Activated CD8-positive, alpha-beta memory T cell treated with anti-CD3 and anti-CD28 coated beads for 4 hours (primary cell): ENCODE results near the gene ESM1.

ENCODE experiments used
- DNase-seq, 2 donors: peaks; one replicate each; pipeline ENCODE4 v3.0.0-alpha.2; 2020; ENCODE audit warnings: low read depth in 2 of 2

The ESM1 gene

DNA sequence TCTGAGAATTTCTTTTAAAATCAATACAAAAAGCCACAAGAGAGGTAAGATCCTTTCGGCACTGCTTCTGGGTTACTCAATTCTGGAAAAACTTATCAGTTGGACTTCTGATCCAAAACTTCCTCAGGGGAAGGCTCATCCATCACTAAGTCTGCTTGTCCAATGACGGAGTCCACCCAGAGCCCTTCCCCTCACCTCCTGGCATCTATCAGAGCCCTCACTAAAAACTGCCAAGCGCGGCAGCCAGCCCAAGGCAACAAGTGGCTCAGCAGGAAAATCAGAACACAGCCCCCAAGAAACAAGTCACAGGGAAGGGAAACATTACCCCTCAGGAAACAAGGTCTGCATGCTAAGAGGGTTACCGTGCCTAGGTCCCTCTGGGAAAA, 869 bp upstream of the ESM1 start:
- no peak for DNase-seq

DNA sequence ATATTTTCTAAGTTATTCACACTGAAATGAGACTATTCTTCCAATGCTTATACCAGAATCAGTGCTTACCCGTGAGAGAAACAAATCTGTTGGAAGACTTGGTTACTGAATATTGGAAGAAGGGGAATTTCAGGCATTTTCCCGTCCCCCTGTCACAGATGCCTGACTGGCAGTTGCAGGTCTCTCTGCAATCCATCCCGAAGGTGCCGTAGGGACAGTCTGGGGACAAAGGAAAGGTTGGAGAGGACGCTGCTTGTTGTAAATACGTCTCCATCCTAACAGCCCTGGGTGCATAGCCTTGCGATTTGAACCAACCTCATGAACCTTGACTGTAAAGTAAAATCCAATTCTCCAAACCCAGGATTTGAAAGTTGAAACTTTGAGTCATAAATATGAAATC, 3.5 kb downstream of the ESM1 start:
- DNase-seq: no peak

DNA sequence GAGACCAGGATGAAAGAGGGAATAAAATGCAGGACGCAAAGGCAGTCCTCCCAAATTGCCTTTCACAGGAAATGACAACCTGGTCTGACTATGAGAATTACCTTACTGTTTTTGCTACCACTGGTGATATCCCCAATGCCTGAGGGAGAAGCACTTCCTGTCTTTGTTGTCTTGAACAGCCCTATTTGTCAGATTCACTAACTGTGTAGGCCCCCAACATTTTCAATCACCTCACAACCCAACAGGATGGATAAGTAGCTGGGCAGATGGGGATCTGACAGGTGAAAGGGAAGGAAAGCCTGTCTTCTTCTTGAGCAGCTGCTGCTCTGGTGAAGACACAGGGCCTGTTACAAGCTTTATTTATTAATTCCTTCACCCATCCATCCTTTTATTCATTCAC, 9.7 kb downstream of the ESM1 start:
- no peak for DNase-seq

- DNase-seq: no peak
These were observed 15.3 kb downstream of the ESM1 start for GRCh38 chr5:54969856-54970828.

- no peak for DNase-seq
These were observed 16.2 kb downstream of the ESM1 start for GRCh38 chr5:54969242-54969641.

DNA sequence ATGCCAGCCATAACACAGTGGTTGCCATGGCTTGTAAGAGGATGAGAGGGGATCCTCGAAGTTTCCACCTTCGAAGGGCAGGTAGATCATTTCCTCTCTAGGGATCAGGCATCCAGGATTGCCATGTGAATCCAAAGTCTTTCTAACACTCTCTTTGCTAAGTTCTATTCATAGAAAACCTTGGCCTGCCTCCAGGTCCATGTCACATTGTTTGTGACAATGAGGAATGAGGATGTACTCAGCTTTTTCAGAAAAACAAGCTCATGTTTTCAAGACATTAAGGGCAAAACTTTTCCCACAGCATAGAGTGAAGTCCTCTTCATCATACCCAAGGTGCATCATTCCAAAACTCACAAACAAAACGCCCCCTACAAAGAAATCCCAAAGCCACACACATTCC, 19.6 kb downstream of the ESM1 start:
- DNase-seq: no peak

DNA sequence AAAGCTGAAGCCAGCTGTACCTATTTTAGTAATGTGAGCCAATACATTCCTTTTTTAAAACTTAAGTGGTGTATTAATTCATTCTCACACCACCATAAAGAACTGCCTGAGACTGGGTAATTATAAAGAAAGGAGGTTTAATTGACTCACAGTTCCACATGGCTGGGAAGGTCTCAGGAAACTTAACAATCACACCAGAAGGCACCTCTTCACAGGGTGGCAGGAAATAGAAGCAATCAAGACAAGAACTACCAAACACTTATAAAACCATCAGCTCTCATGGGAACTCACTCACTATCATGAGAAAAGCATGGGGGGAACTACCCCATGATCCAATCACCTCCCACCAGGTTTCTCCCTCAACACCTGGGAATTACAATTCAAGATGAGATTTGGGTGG, 21.0 kb downstream of the ESM1 start:
- no peak for DNase-seq

GRCh38 chr5:54959673-54960418, 25.5 kb downstream of the ESM1 start:
- no peak for DNase-seq

GRCh38 chr5:54956922-54957321, 28.5 kb downstream of the ESM1 start:
- DNase-seq: no peak

- DNase-seq: no peak
These were observed 38.2 kb downstream of the ESM1 start for GRCh38 chr5:54947187-54947586.

DNA sequence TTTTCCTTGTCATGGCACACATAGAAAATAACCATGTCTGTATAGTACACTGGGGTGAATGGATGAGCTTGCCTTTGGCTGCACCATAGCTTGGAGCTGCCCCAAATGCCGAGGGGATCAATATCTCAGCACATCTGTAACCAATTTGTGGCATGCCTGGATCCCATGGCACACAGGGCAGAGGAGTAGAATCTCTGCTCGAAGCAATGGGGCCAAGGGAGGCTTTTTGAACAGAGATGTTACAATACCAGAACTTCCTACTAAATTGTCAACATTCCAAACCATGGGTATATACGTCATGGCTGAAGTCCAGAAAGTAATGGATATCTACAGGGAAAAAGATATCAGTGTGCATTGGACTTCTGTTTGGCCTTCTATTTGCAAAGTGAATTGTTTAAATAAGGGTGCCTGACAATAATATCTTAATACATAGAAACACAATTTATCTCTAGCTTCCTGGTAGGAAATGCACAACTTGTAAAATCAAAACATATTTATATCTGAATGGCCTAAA, 39.0 kb downstream of the ESM1 start:
- no peak for DNase-seq

GRCh38 chr5:54944364-54944763, 41.0 kb downstream of the ESM1 start:
- DNase-seq: peak in 1 of 2 donors; percentile 29

- DNase-seq: no peak
These were observed 43.2 kb downstream of the ESM1 start for GRCh38 chr5:54942064-54942778.

- DNase-seq: no peak
These were observed 49.2 kb downstream of the ESM1 start for GRCh38 chr5:54936201-54936600.

DNA sequence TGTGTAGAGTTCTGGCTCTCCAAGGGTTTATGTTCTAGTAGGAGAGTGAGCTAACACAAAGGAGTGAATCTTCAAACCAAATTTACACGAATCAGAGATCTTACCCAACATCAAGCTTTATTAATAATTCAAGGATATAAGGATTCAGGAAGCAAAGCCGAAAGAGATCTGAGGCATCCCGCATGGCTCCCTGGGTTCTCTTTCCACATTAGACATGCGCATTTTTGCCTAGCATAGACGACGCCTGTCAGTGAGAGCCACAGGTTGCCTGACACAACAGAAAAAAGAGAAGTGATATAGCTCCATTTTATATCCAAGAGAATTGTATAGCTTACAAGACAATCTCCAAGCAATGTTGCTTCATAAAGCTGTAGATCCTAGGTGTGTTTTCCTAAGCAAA, 52.6 kb downstream of the ESM1 start:
- DNase-seq: no peak

DNA sequence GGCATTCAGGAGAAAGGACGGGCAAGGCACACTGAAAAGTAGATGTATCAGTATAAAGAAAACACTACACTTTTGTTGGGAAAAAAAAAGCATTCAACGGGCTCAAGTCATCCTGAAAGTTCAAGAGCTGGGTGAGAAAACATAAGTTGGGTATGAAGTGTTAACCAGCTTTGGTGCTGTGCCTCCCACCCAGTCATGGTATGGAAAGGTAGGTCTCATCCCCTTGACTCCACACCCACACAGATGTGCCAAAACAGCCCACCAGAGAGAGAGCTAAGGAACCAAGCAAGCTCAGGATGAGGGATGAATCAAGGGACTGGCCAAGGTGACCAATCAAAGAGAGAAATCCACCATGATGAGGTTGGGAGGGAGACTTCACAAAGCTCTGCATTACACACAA, 54.7 kb downstream of the ESM1 start:
- no peak for DNase-seq
